Head of caudate nucleus (tissue), 42 donors: ENCODE results near the gene IER5.

Experiments
- DNase-seq, 42 donors: peaks; one replicate each; pipeline versions ENCODE4 v3.0.0 to v3.0.0-alpha.2; 2020 to 2021; ENCODE audit warnings: mixed read lengths in 7 of 42
- intact Hi-C: fragments of 100-400 bp; cut with DNase I; formaldehyde crosslinking; loops from one replicate; pipeline ENCODE4 v1.15.0; 2022

Gene IER5

GRCh38 chr1:181092056-181092455, 3.6 kb downstream of the IER5 start:
- DNase-seq, result no peak
- intact Hi-C loops, result loop anchor here (5.0 kb wide), 1 partner anchor 50 kb away; no protein-coding TSS in a partner anchor

DNA sequence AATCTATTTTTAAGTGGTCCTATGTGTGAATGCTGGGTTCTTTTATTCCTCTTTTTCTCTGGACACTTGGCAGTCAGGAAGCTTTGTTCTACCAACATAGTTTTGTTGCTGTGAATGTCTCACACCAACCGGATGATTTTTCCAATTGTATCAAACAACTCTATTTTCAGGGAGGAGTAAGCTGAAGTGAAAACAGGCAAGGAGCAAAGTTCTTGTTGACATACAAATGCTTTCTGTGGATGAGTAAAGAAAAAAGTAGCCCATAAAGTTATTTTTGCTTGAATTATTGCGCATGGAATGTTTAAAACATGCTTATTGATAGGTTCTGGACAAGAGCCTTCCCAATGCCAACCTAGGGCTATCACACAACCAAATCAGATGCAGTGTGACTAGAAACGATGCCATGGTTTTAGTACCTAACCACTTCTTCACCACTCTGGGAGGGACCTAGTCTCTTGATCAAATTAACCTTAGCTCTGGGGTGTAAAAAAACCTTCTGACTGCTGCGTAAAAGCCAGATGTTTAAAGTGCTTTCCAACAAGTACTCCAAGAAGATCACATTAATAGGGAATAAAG, 4.5 kb downstream of the IER5 start:
- DNase-seq, result no peak
- intact Hi-C loops, result loop anchor here (5.0 kb wide), 1 partner anchor 49 kb away; no protein-coding TSS in a partner anchor

- DNase-seq, result no peak
Measured at GRCh38 chr1:181094416-181095212, 6.1 kb downstream of the IER5 start.

DNA sequence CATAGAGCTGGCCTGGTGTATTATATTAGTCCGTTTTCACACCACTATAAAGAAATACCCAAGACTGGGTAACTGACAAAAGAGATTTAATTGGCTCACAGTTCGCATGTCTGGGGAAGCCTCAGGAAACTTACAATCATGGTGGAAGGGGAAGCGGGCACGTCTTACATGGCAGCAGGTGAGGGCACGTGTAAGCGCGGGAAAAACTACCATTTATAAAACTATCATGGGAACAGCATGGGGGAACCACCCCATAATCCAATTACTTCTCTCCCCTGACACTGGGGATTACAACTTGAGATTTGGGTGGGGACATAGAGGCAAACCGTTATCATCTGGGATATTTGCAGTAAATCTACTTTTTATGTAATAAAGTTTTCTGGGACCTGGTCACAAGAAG, 6.8 kb downstream of the IER5 start:
- intact Hi-C loops, result no loop called here
- no peak for DNase-seq

More at GRCh38 chr1:181094416-181095212, 6.1 kb downstream of the IER5 start:
- intact Hi-C loops, result loop anchor here (5.0 kb wide), 1 partner anchor 48 kb away; no protein-coding TSS in a partner anchor

DNA sequence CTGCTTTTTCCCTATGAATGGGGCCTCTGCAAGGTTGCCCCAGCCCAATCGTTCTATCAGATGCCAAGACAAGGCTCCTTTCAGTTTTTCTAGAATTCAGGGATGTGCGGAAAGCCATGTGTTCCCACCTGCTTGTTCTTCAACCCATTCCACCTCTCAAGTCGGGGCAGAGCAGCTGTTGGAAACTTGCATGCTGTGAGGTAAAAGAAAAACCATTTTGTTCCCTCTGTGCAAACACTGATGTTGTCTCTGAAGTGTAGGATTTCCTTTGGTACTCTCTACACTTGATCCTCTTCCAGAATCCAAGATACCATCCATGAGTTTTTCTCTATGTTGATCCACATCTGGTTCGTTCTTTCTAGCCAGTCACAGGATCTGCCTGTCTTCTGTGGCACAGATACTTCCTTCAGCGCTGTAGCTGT, 7.3 kb downstream of the IER5 start:
- intact Hi-C loops, result no loop called here
- DNase-seq, result no peak

GRCh38 chr1:181097242-181097641, 8.7 kb downstream of the IER5 start:
- peak; percentile 47 to 92 (median 80) for DNase-seq
- intact Hi-C loops, result no loop called here

DNA sequence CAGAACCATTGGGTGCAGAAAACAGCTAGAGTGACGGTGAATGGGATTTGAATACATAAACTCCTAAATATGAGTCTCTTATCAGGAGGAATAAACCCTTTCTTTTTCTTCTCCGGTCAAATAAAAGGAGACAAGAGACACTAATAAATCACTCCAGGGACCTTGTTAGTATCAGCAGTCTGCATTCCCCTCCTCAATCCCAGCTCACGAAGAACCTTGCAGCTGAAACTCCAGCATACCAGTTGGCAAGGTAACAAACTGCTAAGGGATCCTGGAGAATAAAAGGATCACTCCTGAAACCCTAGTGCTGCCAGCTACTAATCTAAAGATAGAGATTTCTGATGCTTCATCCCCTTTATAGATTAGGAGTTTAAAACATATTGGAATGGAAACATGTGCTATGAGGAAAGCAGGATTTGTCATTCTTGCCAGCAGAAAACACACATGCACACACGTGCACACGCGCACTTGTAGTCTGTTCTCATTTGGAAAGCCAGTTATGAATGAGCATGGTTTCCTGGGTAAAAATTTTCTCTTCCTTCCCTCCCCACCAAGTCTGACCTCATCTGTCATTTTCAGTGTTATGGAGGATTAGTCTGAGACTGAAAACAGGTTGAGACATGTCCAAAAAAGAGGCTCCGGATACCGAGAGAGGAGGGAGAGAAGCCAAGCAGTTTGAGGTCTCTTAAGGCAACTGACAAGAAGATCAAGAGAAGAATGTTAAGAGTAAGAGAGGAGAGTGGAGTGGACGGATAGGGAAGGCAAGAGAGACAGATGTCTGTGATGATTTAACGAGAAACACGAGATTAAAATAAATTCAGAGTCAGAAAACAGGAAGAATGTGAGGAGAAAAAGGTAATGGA, 10.9 kb downstream of the IER5 start:
- DNase-seq, result no peak
- intact Hi-C loops, result no loop called here

DNA sequence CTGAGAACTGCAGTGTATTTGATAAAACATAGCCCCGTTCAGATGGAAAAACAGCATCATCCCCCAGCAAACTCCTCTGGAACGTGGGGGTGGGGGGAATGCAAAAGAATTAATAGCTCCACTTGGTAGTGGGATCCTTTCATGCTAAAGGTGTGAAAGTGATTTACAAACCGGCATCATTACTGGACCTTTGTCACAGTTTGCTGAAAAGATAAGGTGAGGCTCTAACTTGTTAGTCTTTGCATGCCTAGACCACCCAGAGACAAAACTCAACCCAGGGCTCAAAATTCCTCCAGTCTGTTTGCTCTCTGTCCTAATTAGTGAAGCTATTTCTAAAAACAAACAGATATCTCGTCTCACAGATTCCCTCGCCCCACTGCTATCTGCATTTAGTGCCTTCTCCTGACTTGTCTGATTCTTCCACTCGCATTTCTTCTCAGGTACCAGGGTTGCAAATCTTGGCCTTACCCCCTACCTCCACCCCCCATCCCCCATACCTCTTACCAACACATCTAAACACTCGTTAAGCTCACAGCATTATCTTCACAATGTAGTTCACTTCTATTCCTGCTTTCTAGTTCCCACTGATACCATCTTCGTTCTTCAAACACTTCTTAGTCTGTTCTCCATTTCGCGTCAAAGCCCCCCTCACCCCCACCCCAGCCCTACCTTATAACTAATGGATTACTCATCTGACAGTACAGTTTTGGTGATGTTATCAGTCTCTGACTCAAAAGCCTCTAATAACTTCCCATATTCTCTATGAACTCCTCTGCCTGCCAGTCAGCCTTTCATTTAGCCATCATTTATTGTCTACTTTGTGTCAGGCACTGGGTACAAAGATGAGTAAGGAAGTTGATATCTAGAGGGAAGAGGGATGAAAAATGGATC, 11.8 kb downstream of the IER5 start:
- intact Hi-C loops, result no loop called here
- peak in 1 of 42 donors; percentile 12 for DNase-seq

DNA sequence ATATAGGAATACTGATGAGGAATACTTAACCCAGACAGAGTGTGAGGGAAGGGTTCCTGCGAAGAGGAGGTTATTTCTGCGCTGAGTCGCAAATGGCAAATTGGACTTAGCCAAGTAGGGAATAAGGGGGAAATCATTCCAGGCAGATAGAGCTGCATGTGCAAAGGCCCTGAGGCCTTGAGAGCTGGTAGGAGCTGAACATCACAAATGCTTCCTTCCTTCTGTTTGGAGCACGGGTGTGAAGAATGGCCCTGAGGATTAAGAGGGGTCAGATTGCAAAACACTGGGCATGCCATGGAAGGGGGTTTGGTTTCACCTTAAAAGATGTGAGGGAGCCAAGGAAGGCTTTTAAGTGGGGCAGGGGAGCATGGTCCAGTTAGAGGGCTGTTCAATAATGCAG, 12.4 kb downstream of the IER5 start:
- intact Hi-C loops, result no loop called here
- no peak for DNase-seq

- no peak for DNase-seq
- intact Hi-C loops, result no loop called here
Measured at GRCh38 chr1:181101581-181102226, 13.2 kb downstream of the IER5 start.

DNA sequence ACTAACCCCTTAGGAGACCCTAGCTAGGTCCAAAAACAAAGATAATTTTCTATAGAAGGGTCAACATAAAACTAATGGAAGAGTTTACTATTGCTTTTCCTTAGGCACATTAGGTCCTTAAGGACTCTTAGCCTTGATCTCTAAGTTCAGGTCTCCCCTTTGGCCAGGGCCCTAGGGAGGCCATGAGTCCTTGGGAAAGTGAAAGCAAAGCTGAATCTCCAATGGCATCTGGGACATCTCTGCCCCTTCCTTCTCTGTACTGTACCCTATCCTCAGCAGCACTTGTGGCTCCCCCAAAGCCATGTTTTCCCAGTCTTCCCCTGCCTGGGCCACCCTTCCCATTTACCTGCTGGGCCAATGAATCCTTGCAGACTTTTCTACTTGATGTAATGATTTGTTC, 14.3 kb downstream of the IER5 start:
- intact Hi-C loops, result no loop called here
- no peak for DNase-seq

- peak in 4 of 42 donors; percentile 35 to 65 (median 46) for DNase-seq
- intact Hi-C loops, result no loop called here
Measured at GRCh38 chr1:181103399-181103798, 14.9 kb downstream of the IER5 start.

GRCh38 chr1:181104042-181104789, 15.7 kb downstream of the IER5 start:
- DNase-seq, result peak in 4 of 42 donors; percentile 7 to 53 (median 34)
- intact Hi-C loops, result loop anchor here (2.0 kb wide), 1 partner anchor 13 kb away; no protein-coding TSS in a partner anchor

- intact Hi-C loops, result loop anchor here (2.0 to 5.0 kb wide), 2 partner anchors 14 to 38 kb away; no protein-coding TSS in a partner anchor
Measured at GRCh38 chr1:181104790-181105133, 16.3 kb downstream of the IER5 start.

DNA sequence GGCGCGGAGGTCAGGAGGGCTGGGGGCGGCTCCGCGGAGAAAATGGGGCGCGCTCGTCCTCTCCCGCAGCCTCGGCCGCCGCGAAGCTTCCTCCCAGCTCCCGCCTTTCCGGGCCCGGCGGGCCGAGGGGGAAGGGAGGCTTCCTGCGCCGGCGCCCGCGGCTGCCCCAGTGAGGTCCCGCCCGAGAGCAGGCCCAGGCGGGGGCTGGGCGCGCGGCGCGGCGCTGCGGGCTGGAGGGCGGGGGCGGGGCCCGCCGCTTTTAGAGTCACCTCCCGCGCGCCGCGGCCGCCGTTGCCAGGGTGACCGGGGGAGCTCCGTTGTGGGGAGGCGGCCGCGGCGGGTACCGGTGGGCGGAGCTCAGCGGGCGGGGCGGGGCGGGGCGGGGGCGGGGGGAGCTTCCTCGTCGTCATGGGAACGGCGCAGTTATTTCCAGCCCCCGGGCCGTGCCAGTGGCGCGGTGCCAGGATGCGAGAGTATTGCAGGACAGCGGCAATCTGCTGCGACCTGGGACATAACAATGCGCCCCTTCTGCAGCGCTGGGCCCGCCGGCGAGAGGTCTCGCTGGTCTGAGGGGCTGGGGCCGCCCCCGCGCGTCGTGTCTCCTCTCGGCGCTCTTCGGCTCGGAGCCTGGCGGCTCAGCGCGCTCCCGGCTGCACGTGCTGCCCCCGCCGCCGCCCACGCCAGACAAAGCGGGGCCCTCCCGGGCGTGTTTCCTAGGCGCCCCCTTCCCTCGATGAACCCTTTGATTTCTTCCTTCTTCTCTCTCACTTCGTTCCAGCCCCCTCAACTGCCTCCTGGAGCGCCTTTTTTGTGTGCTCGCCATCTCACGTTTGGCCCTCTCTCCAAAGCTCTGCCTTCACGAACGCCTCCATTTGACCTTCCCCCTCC, 16.9 kb downstream of the IER5 start:
- intact Hi-C loops, result loop anchor here (2.0 to 5.0 kb wide), 2 partner anchors 15 to 37 kb away; no protein-coding TSS in a partner anchor
- DNase-seq, result peak; percentile 77 to 97 (median 94)

More at GRCh38 chr1:181104790-181105133, 16.3 kb downstream of the IER5 start:
- DNase-seq, result peak in 29 of 42 donors; percentile 13 to 66 (median 41)

- intact Hi-C loops, result loop anchor here (5.0 kb wide), 1 partner anchor 36 kb away; no protein-coding TSS in a partner anchor
- no peak for DNase-seq
Measured at GRCh38 chr1:181106022-181106312, 17.5 kb downstream of the IER5 start.
